HCT116 (cell line): Measurements from ENCODE around the gene SPRED3. TPM values are rescaled to one million over a fixed set of nuclear protein-coding genes. Genes with fewer than 3 reads are reported as not detected.

ENCODE experiments used
- ATAC-seq: fragments of 200-7000 bp; cut with Tn5 transposase; 2 replicates; pipeline ENCODE4 v1.9.1; 2020; ENCODE audit warnings: mild to moderate bottlenecking, moderate library complexity
- BruUV-seq: library from RNA; stranded (reverse); fragments of 400-500 nt; replicated peaks from 2 replicates; lab custom pipeline; 2021; lab: Mats Ljungman, UMichigan
- CTCF ChIA-PET: fragments of 300-600 bp; sonication (Branson Sonifier 250); formaldehyde crosslinking; loops from one replicate; lab custom pipeline; 2021; ENCODE audit warnings: antibody characterized with exemption; lab: Charles Lee
- POLR2A ChIA-PET: fragments of 300-600, 350-600 bp; sonication (Branson Sonifier 250); formaldehyde crosslinking; loops from one replicate; lab custom pipeline; 2021; ENCODE audit warnings: antibody characterized with exemption; lab: Charles Lee
- RAD21 ChIA-PET, 2 experiments: fragments of 300-600 bp; sonication (Branson Sonifier 250); formaldehyde crosslinking; loops; one replicate each; lab custom pipeline; 2023; ENCODE audit warnings: low total read pairs in 2 of 2; ENCODE audit not compliant: uncharacterized antibody in 2 of 2, unreplicated experiment in 2 of 2, low non-redundant PET in 1 of 2; lab: Charles Lee
- DNase-seq: peaks from one replicate; pipeline ENCODE4 v3.0.0-alpha.2; 2010; ENCODE audit warnings: low read depth, low spot score
- H2AFZ ChIP-seq: fragments of 200-600 bp; shearing (Covaris generic), sonication (generic); 2 replicates; pipeline ENCODE4 v1.6.1; 2017; ENCODE audit warnings: low read depth, mixed run types, mixed read lengths, antibody characterized with exemption, low read length; ENCODE audit not compliant: poor library complexity, severe bottlenecking
- H3K27ac ChIP-seq: 2 replicates; pipeline ENCODE4 v1.5.1; 2012; ENCODE audit warnings: low read depth, low read length
- H3K27me3 ChIP-seq: fragments of 200-600 bp; sonication (generic); 2 replicates; pipeline ENCODE4 v1.6.1; 2016; ENCODE audit warnings: mixed run types, low read length, mixed read lengths; ENCODE audit not compliant: insufficient read depth
- H3K36me3 ChIP-seq, 2 experiments: fragments of 200-500 bp in 1 of 2; fragments of 200-600 bp in 1 of 2; sonication (Bioruptor generic) in 1 of 2; sonication (generic) in 1 of 2; 2 replicates each; pipeline versions ENCODE4 v1.5.1 to v1.6.1; 2014 to 2016; ENCODE audit warnings: low read length in 2 of 2, inconsistent platforms in 1 of 2, mixed read lengths in 1 of 2, mixed run types in 1 of 2; ENCODE audit not compliant: insufficient read depth in 2 of 2, control insufficient read depth in 1 of 2
- H3K4me1 ChIP-seq, 2 experiments: fragments of 200-600 bp in 1 of 2; sonication (generic) in 1 of 2; 2 replicates each; pipeline versions ENCODE4 v1.5.1 to v1.6.1; 2012 to 2017; ENCODE audit warnings: low read length in 2 of 2, inconsistent platforms in 1 of 2, mild to moderate bottlenecking in 1 of 2, mixed read lengths in 1 of 2, mixed run types in 1 of 2, moderate library complexity in 1 of 2; ENCODE audit not compliant: insufficient read depth in 2 of 2, control insufficient read depth in 1 of 2
- H3K4me2 ChIP-seq: fragments of 200-600 bp; sonication (generic); 2 replicates; pipeline ENCODE4 v1.6.1; 2017; ENCODE audit warnings: mixed run types, low read length, mixed read lengths
- H3K4me3 ChIP-seq, 2 experiments: fragments of 200-600 bp in 1 of 2; sonication (generic) in 1 of 2; replicated peaks in 1 of 2; 2 replicates each; pipeline ENCODE4 v1.5.1; 2011 to 2016; ENCODE audit warnings: low read length in 2 of 2, control low read depth in 1 of 2, low read depth in 1 of 2, mild to moderate bottlenecking in 1 of 2, mixed read lengths in 1 of 2, mixed run types in 1 of 2
- H3K79me2 ChIP-seq: fragments of 200-600 bp; sonication (generic); 2 replicates; pipeline ENCODE4 v1.6.1; 2017; ENCODE audit warnings: mild to moderate bottlenecking, mixed run types, low read length, moderate library complexity, mixed read lengths; ENCODE audit not compliant: insufficient read depth
- H3K9ac ChIP-seq: fragments of 200-600 bp; sonication (generic); 2 replicates; pipeline ENCODE4 v1.6.1; 2016; ENCODE audit warnings: low read length, mixed read lengths
- H3K9me2 ChIP-seq: fragments of 200-600 bp; sonication (generic), shearing (Covaris generic); 2 replicates; pipeline ENCODE4 v1.6.1; 2017; ENCODE audit warnings: mixed run types, mild to moderate bottlenecking, moderate library complexity; ENCODE audit not compliant: insufficient read depth
- H3K9me3 ChIP-seq, 2 experiments: fragments of 200-500 bp in 1 of 2; fragments of 200-600 bp in 1 of 2; sonication (Bioruptor generic) in 1 of 2; sonication (generic) in 1 of 2; 2 replicates each; pipeline ENCODE4 v1.6.1; 2014 to 2017; ENCODE audit warnings: low read length in 2 of 2, mixed read lengths in 2 of 2, inconsistent platforms in 1 of 2, low read depth in 1 of 2, mild to moderate bottlenecking in 1 of 2, mixed run types in 1 of 2, moderate library complexity in 1 of 2; ENCODE audit not compliant: control insufficient read depth in 1 of 2, insufficient read depth in 1 of 2
- H4K20me1 ChIP-seq: fragments of 200-600 bp; sonication (generic), shearing (Covaris generic); 2 replicates; pipeline ENCODE4 v1.6.1; 2017; ENCODE audit warnings: mixed run types, mild to moderate bottlenecking, moderate library complexity; ENCODE audit not compliant: insufficient read depth
- CTCF ChIP-seq, 3 experiments: fragments of 200-600 bp in 1 of 3; sonication (generic) in 1 of 3; IDR thresholded peaks in 2 of 3; conservative IDR thresholded peaks in 1 of 3; 2 replicates each; pipeline ENCODE4 v1.5.1; 2012 to 2017; ENCODE audit warnings: low read depth in 2 of 3, low read length in 2 of 3, antibody characterized with exemption in 1 of 3, borderline replicate concordance in 1 of 3, control low read depth in 1 of 3, mild to moderate bottlenecking in 1 of 3, mixed read lengths in 1 of 3, mixed run types in 1 of 3, moderate library complexity in 1 of 3; ENCODE audit not compliant: insufficient read depth in 1 of 3
- EZH2 ChIP-seq: fragments of 200-600 bp; sonication (generic); IDR thresholded peaks from 2 replicates; pipeline ENCODE4 v1.6.1; 2017; ENCODE audit warnings: antibody characterized with exemption, mixed run types
- EZH2phosphoT487 ChIP-seq: fragments of 200-600 bp; IDR thresholded peaks from 2 replicates; pipeline ENCODE4 v1.6.1; 2018; ENCODE audit warnings: antibody characterized with exemption, borderline replicate concordance
- POLR2A ChIP-seq: IDR thresholded peaks from 2 replicates; pipeline ENCODE4 v1.7.0; 2011; ENCODE audit warnings: borderline replicate concordance; ENCODE audit not compliant: insufficient read depth, insufficient read length; ENCODE audit errors: extremely low read depth
- POLR2AphosphoS5 ChIP-seq: IDR thresholded peaks from 2 replicates; pipeline ENCODE4 v1.6.1; 2011; ENCODE audit warnings: mild to moderate bottlenecking, low read depth, low read length, moderate library complexity
- ZBTB33 ChIP-seq: IDR thresholded peaks from 2 replicates; pipeline ENCODE4 v1.6.1; 2011; ENCODE audit warnings: mild to moderate bottlenecking, low read length, moderate library complexity; ENCODE audit not compliant: insufficient replicate concordance; ENCODE audit errors: extremely low read depth
- intact Hi-C: fragments of 100-400 bp; cut with micrococcal nuclease; formaldehyde crosslinking; loops from 2 replicates; pipeline ENCODE4 v1.10.0; 2022
- total RNA-seq: library from RNA; stranded (reverse); gene quantifications from one replicate; pipeline ENCODE4 v1.2.1, GENCODE V29; 2021; ENCODE audit not compliant: unreplicated experiment

SPRED3 gene
- total RNA-seq, 1 experiment from 2014 or later = 3.4 TPM

- H3K4me2 ChIP-seq = peak overlapping the region; percentile 60
- RAD21 ChIA-PET = no interaction called here
- no peaks in the 10 kb centered on the region for H3K27me3 ChIP-seq
- no peak overlapping the region for H3K27ac ChIP-seq
- TF ChIP-seq CTCF (IDR thresholded peaks at IDR 0.05 in 2 of 3, conservative IDR thresholded peaks at IDR 0.05 in 1 of 3; ENCODE audit: borderline replicate concordance in 1 of 3, insufficient read depth in 1 of 3, low read depth in 2 of 3, low read length in 2 of 3) = no peak
- TF ChIP-seq POLR2AphosphoS5 = no peak
- TF ChIP-seq EZH2phosphoT487 = no peak
- no peak for TF ChIP-seq EZH2
- no peak for TF ChIP-seq POLR2A
- no peak for TF ChIP-seq ZBTB33
- no peaks in the 10 kb centered on the region for H3K9me3 ChIP-seq
- no peak overlapping the region for H3K4me3 ChIP-seq
- no peak overlapping the region for H2AFZ ChIP-seq
- BruUV-seq = no TSS peak
- no peaks in the 10 kb centered on the region for H3K9me2 ChIP-seq
- no peak overlapping the region; the same call in 1 of the 2 replicates for H3K9ac ChIP-seq
- H3K36me3 ChIP-seq = no peaks in the 10 kb centered on the region; a peak in 1 of 4 replicates
- no peaks in the 10 kb centered on the region for H3K79me2 ChIP-seq
- CTCF ChIA-PET = interaction anchor here (4.0 kb wide), 1 partner anchor 10 kb away, joined by 18 read pairs; the partner anchor contains the start of gene FAM98C
- intact Hi-C loops = no loop called here
- ATAC-seq = no peak
- no peak for DNase-seq
- no peaks in the 10 kb centered on the region for H4K20me1 ChIP-seq
- POLR2A ChIA-PET = interaction anchor here (0.7 kb wide), 1 partner anchor 61 kb away, joined by 5 read pairs; no protein-coding TSS in a partner anchor
- H3K4me1 ChIP-seq = peaks cover 8 to 40% of the 10 kb centered on the region in 2 experiments
Observed at GRCh38 chr19:38392707-38393308, 4.3 kb downstream of the SPRED3 start.
